ENCODE data around the gene NMNAT2.

DNA sequence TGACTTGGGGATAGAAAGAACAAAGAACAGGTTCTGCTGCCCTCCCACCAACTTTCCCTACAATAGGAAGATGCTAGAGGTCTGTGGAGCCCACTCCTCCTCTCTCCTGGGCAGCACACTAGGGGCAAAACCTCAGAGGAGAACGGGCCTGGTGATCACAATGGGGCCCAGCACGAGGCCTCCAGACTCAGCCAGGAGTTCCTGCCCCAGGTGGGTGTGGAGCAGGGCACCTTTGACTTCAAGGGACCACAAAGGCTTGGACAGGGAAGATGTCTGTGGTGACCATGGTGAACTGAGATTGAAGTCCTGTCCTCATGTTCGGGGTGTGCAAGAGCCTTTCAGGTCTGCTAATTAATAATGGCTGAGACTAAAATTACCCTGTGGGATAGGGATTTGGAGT lies 143.3 kb downstream of the NMNAT2 start:
- TF ChIP-seq CTCF (conservative IDR thresholded peaks at IDR 0.05; ENCODE audit: low read depth in 2 of 2) (no peak), CREB1 (CRISPR knock-in tag; IDR thresholded peaks at IDR 0.05; ENCODE audit: low read depth) (no peak), POLR2AphosphoS5 (IDR thresholded peaks at IDR 0.05; ENCODE audit: low read depth) (no peak), EZH2 (IDR thresholded peaks at IDR 0.05; ENCODE audit: low read depth, unreplicated experiment) (no peak), JUNB (IDR thresholded peaks at IDR 0.05; ENCODE audit: unreplicated experiment) (no peak), EZH2phosphoT487 (IDR thresholded peaks at IDR 0.05; ENCODE audit: unreplicated experiment) (no peak), ZNF114 (CRISPR knock-in tag; IDR thresholded peaks at IDR 0.05) (no peak)
- TF ChIP-seq, protein P1, sequence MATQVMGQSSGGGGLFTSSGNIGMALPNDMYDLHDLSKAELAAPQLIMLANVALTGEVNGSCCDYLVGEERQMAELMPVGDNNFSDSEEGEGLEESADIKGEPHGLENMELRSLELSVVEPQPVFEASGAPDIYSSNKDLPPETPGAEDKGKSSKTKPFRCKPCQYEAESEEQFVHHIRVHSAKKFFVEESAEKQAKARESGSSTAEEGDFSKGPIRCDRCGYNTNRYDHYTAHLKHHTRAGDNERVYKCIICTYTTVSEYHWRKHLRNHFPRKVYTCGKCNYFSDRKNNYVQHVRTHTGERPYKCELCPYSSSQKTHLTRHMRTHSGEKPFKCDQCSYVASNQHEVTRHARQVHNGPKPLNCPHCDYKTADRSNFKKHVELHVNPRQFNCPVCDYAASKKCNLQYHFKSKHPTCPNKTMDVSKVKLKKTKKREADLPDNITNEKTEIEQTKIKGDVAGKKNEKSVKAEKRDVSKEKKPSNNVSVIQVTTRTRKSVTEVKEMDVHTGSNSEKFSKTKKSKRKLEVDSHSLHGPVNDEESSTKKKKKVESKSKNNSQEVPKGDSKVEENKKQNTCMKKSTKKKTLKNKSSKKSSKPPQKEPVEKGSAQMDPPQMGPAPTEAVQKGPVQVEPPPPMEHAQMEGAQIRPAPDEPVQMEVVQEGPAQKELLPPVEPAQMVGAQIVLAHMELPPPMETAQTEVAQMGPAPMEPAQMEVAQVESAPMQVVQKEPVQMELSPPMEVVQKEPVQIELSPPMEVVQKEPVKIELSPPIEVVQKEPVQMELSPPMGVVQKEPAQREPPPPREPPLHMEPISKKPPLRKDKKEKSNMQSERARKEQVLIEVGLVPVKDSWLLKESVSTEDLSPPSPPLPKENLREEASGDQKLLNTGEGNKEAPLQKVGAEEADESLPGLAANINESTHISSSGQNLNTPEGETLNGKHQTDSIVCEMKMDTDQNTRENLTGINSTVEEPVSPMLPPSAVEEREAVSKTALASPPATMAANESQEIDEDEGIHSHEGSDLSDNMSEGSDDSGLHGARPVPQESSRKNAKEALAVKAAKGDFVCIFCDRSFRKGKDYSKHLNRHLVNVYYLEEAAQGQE (IDR thresholded peaks at IDR 0.05; ENCODE audit: unreplicated experiment): no peak
- TF ChIP-seq, protein P2, sequence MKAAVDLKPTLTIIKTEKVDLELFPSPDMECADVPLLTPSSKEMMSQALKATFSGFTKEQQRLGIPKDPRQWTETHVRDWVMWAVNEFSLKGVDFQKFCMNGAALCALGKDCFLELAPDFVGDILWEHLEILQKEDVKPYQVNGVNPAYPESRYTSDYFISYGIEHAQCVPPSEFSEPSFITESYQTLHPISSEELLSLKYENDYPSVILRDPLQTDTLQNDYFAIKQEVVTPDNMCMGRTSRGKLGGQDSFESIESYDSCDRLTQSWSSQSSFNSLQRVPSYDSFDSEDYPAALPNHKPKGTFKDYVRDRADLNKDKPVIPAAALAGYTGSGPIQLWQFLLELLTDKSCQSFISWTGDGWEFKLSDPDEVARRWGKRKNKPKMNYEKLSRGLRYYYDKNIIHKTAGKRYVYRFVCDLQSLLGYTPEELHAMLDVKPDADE (IDR thresholded peaks at IDR 0.05): no peak
